Parathyroid adenoma (tissue), 2 donors: Measurements from ENCODE around the gene PHF12.

Experiments used
- H2AFZ ChIP-seq: fragments of 300-600 bp; sonication (generic); one replicate; pipeline ENCODE4 v1.7.0; 2017; ENCODE audit warnings: antibody characterized with exemption, mild to moderate bottlenecking
- H3K27ac ChIP-seq: fragments of 300-600 bp; sonication (generic); one replicate; pipeline ENCODE4 v1.7.0; 2017
- H3K27me3 ChIP-seq: fragments of 300-600 bp; sonication (generic); one replicate; pipeline ENCODE4 v1.7.0; 2017; ENCODE audit warnings: low read length; ENCODE audit not compliant: control insufficient read depth, insufficient read depth
- H3K36me3 ChIP-seq: fragments of 300-600 bp; sonication (generic); one replicate; pipeline ENCODE4 v1.7.0; 2017; ENCODE audit warnings: low read length; ENCODE audit not compliant: control insufficient read depth, insufficient read depth
- H3K4me1 ChIP-seq: fragments of 300-600 bp; sonication (generic); one replicate; pipeline ENCODE4 v1.7.0; 2017; ENCODE audit warnings: control low read depth
- H3K4me2 ChIP-seq: fragments of 300-600 bp; sonication (generic); one replicate; pipeline ENCODE4 v1.7.0; 2017; ENCODE audit warnings: low read length
- H3K4me3 ChIP-seq: fragments of 300-600 bp; sonication (generic); one replicate; pipeline ENCODE4 v1.7.0; 2017; ENCODE audit warnings: low read depth, low read length
- H3K79me2 ChIP-seq: fragments of 300-600 bp; sonication (generic); one replicate; pipeline ENCODE4 v1.7.0; 2017; ENCODE audit warnings: control low read depth
- H3K9ac ChIP-seq: fragments of 300-600 bp; sonication (generic); one replicate; pipeline ENCODE4 v1.7.0; 2017; ENCODE audit warnings: mild to moderate bottlenecking
- H3K9me3 ChIP-seq: fragments of 300-600 bp; sonication (generic); one replicate; pipeline ENCODE4 v1.7.0; 2017; ENCODE audit warnings: low read length; ENCODE audit not compliant: control insufficient read depth
- CTCF ChIP-seq: fragments of 300-600 bp; sonication (generic); IDR thresholded peaks from one replicate; pipeline ENCODE4 v1.7.0; 2017; ENCODE audit warnings: antibody characterized with exemption, mild to moderate bottlenecking
- donor health status: primary hyperparathyroidism.

Gene PHF12

GRCh38 chr17:28967221-28968135 lies 16.2 kb upstream of the PHF12 start:
- H3K27ac ChIP-seq = no peak overlapping the region

DNA sequence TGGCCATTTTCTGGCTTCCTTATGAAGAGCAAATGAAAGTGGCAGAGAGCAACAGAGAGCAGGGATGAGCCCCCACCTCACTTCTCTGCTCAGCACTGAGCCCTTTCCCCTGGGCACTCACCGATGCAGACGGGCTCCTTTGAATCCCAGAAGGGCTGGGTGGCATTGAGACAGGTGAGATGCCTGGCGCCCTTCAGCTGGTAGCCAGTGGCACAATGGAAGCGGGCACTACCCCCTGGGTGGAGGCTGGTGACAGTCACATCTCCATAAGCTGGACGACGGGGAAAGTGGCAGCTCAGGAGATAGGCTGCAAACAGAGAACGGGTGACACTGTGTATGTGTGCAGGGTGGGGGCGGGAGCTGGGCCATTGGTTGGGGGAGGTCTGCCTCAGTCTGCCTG lies 12.5 kb upstream of the PHF12 start:
- Histone ChIP-seq H3K27me3 (no peaks in the 10 kb centered on the region), H3K36me3 (no peaks in the 10 kb centered on the region), H3K79me2 (no peaks in the 10 kb centered on the region), H3K4me2 (no peak overlapping the region), H3K9ac (no peak overlapping the region), H3K4me1 (peaks cover 12% of the 10 kb centered on the region), H2AFZ (no peak overlapping the region), H3K9me3 (no peaks in the 10 kb centered on the region), H3K4me3 (no peak overlapping the region), H3K27ac (no peak overlapping the region)
- no peak for TF ChIP-seq CTCF

More at GRCh38 chr17:28967221-28968135, 16.2 kb upstream of the PHF12 start:
- H3K4me2 ChIP-seq = no peak overlapping the region
- no peak overlapping the region for H3K9ac ChIP-seq
- peak overlapping the region; percentile 59 for H2AFZ ChIP-seq
- H3K4me1 ChIP-seq = peaks cover 13% of the 10 kb centered on the region
- H3K36me3 ChIP-seq = no peaks in the 10 kb centered on the region
- H3K79me2 ChIP-seq = no peaks in the 10 kb centered on the region
- H3K9me3 ChIP-seq = no peaks in the 10 kb centered on the region
- H3K27me3 ChIP-seq = no peaks in the 10 kb centered on the region
- H3K4me3 ChIP-seq = no peak overlapping the region
- no peak for TF ChIP-seq CTCF

DNA sequence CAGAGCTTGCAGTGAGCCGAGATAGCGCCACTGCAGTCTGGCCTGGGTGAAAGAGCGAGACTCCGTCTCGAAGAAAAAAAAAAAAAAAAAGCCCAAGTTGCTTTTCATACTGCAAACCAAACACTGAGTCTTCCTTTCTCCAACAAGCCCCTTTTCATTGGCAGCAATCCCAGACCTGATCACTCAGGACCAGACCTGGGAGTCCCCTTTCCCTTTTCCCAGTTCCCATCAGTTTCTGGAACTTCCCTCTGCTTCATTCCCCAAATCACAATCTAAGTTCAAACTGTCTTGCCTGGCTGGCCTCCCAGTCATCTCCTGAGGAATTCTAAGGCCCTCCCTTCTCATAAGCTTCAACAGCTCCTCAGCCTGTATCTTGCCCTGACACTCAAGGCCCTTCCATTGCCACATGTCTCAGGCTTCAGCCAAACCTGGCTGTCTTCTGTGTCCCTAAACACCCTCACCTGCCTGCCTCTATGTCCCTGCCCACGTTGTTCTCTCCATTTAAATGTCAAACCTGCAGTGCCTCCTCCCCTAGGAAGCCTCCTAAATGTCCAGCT lies 11.8 kb upstream of the PHF12 start:
- Histone ChIP-seq H3K4me2 (no peak overlapping the region), H3K4me3 (no peak overlapping the region), H3K9me3 (no peaks in the 10 kb centered on the region), H3K27ac (no peak overlapping the region), H2AFZ (no peak overlapping the region), H3K4me1 (peaks cover 4% of the 10 kb centered on the region), H3K9ac (no peak overlapping the region), H3K79me2 (no peaks in the 10 kb centered on the region), H3K36me3 (no peaks in the 10 kb centered on the region), H3K27me3 (no peaks in the 10 kb centered on the region)
- TF ChIP-seq CTCF = no peak

GRCh38 chr17:28961391-28961790 lies 10.1 kb upstream of the PHF12 start:
- Histone ChIP-seq H3K79me2 (no peaks in the 10 kb centered on the region), H3K9me3 (no peaks in the 10 kb centered on the region), H3K36me3 (no peaks in the 10 kb centered on the region), H3K4me1 (no peaks in the 10 kb centered on the region), H3K9ac (no peak overlapping the region), H3K4me2 (no peak overlapping the region), H3K4me3 (no peak overlapping the region), H3K27ac (no peak overlapping the region), H2AFZ (no peak overlapping the region), H3K27me3 (no peaks in the 10 kb centered on the region)
- no peak for TF ChIP-seq CTCF
